Measurements from ENCODE around the gene SAYSD1.

DNA sequence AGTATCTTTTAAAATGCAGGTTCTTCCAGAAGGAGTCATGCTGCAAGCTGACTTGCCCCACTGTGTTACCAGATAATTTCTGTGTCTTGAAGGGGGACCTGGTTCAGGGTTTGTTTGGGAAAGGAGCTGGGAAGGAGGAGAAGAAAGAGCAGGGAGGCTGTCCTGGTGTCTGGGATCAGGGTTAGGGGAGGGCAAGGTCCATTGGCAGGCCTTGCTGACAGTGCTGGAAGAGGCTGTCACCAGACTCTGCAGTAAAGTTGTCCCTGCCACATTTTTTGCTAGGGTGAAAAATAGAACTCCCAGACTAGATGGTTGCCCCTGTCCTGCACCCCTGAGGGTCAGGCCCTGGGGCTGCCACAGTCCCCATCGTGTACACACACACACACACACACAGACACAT lies 51.5 kb downstream of the SAYSD1 start:
- TF ChIP-seq, protein P1, sequence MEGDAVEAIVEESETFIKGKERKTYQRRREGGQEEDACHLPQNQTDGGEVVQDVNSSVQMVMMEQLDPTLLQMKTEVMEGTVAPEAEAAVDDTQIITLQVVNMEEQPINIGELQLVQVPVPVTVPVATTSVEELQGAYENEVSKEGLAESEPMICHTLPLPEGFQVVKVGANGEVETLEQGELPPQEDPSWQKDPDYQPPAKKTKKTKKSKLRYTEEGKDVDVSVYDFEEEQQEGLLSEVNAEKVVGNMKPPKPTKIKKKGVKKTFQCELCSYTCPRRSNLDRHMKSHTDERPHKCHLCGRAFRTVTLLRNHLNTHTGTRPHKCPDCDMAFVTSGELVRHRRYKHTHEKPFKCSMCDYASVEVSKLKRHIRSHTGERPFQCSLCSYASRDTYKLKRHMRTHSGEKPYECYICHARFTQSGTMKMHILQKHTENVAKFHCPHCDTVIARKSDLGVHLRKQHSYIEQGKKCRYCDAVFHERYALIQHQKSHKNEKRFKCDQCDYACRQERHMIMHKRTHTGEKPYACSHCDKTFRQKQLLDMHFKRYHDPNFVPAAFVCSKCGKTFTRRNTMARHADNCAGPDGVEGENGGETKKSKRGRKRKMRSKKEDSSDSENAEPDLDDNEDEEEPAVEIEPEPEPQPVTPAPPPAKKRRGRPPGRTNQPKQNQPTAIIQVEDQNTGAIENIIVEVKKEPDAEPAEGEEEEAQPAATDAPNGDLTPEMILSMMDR (conservative IDR thresholded peaks at IDR 0.05; ENCODE audit: low read length): no peak
- no peak for TF ChIP-seq EZH2phosphoT487 (IDR thresholded peaks at IDR 0.05; ENCODE audit: borderline replicate concordance)
